MM.1S (cell line): ENCODE measurements around the gene ZNF335.

ENCODE experiments used
- DNase-seq: peaks from one replicate; pipeline ENCODE4 v3.0.0-alpha.2; 2015
- H2AFZ ChIP-seq: fragments of 300-600 bp; sonication (generic); 2 replicates; pipeline ENCODE4 v1.6.0; 2016; ENCODE audit warnings: antibody characterized with exemption, low read length
- H3F3A ChIP-seq: fragments of 300-600 bp; sonication (generic); 2 replicates; pipeline ENCODE4 v1.6.1; 2016; ENCODE audit warnings: mild to moderate bottlenecking, antibody characterized with exemption, low read length, moderate library complexity, mixed read lengths; ENCODE audit not compliant: insufficient read depth
- H3K27ac ChIP-seq: fragments of 300-600 bp; sonication (generic); 2 replicates; pipeline ENCODE4 v1.5.1; 2016; ENCODE audit warnings: mild to moderate bottlenecking, low read length
- H3K27me3 ChIP-seq: fragments of 300-600 bp; sonication (generic); replicated peaks from 2 replicates; pipeline ENCODE4 v1.6.0; 2016; ENCODE audit warnings: low read length; ENCODE audit not compliant: insufficient read depth
- H3K36me3 ChIP-seq: fragments of 300-600 bp; sonication (generic); replicated peaks from 2 replicates; pipeline ENCODE4 v1.6.1; 2016; ENCODE audit warnings: mild to moderate bottlenecking, low read length, mixed read lengths; ENCODE audit not compliant: insufficient read depth
- H3K4me1 ChIP-seq: fragments of 300-600 bp; sonication (generic); 2 replicates; pipeline ENCODE4 v1.6.1; 2016; ENCODE audit warnings: low read length, mixed read lengths
- H3K4me2 ChIP-seq: fragments of 300-600 bp; sonication (generic); 2 replicates; pipeline ENCODE4 v1.6.0; 2016; ENCODE audit warnings: low read depth, low read length
- H3K4me3 ChIP-seq: fragments of 300-600 bp; sonication (generic); 2 replicates; pipeline ENCODE4 v1.5.1; 2016; ENCODE audit warnings: low read length, mixed read lengths
- H3K79me2 ChIP-seq: fragments of 300-600 bp; sonication (generic); 2 replicates; pipeline ENCODE4 v1.6.1; 2016; ENCODE audit warnings: mixed run types, low read length, mixed read lengths
- H3K9ac ChIP-seq: fragments of 300-600 bp; sonication (generic); 2 replicates; pipeline ENCODE4 v1.6.1; 2016; ENCODE audit warnings: low read length, mixed read lengths
- H3K9me2 ChIP-seq: fragments of 300-600 bp; sonication (generic); replicated peaks from 2 replicates; pipeline ENCODE4 v1.6.1; 2016; ENCODE audit warnings: mild to moderate bottlenecking, low read length, mixed read lengths; ENCODE audit not compliant: insufficient read depth
- H3K9me3 ChIP-seq: fragments of 300-600 bp; sonication (generic); replicated peaks from 2 replicates; pipeline ENCODE4 v1.6.1; 2016; ENCODE audit warnings: mild to moderate bottlenecking, low read length, mixed read lengths; ENCODE audit not compliant: insufficient read depth
- H4K20me1 ChIP-seq: fragments of 300-600 bp; sonication (generic); 2 replicates; pipeline ENCODE4 v1.6.1; 2016; ENCODE audit warnings: mild to moderate bottlenecking, low read length, moderate library complexity, mixed read lengths; ENCODE audit not compliant: insufficient read depth
- CTCF ChIP-seq: fragments of 300-600 bp; sonication (generic); IDR thresholded peaks from 2 replicates; pipeline ENCODE4 v1.5.1; 2016; ENCODE audit warnings: antibody characterized with exemption, low read length, mixed read lengths
- EZH2 ChIP-seq: fragments of 300-600 bp; sonication (generic); optimal IDR thresholded peaks from 2 replicates; pipeline ENCODE3; 2017; ENCODE audit warnings: low read depth, mild to moderate bottlenecking, antibody characterized with exemption, low read length, mixed read lengths
- EZH2phosphoT487 ChIP-seq: fragments of 300-600 bp; sonication (generic); IDR thresholded peaks from 2 replicates; pipeline ENCODE4 v1.6.1; 2018; ENCODE audit warnings: antibody characterized with exemption, low read length

Gene ZNF335

DNA sequence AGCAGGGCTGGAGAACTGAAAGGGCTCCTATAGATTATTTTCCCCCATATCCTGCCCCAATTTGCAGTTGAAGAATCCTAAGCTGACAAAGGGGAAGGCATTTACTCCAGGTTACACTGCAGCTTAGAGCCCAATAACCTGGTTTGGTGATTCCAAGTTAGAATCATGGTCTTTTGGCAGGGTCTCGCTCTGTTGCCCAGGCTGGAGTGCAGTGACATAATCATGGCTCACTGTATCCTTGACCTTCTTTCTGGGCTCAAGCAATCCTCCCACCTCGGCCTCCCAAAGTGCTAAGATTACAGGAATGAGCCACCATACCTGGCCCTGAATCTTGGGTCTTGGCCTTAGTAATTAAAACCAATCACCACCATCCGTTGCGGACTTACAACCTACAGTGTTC, 35.7 kb upstream of the ZNF335 start:
- Histone ChIP-seq H3K36me3 (no peaks in the 10 kb centered on the region), H2AFZ (no peak overlapping the region), H3K27me3 (peaks cover 53% of the 10 kb centered on the region), H3K79me2 (no peaks in the 10 kb centered on the region), H3K27ac (no peak overlapping the region), H3K9me2 (no peaks in the 10 kb centered on the region), H3K4me2 (no peak overlapping the region), H3K4me1 (peaks cover 10% of the 10 kb centered on the region), H3K9ac (no peak overlapping the region), H3F3A (no peaks in the 10 kb centered on the region), H3K9me3 (no peaks in the 10 kb centered on the region), H4K20me1 (no peaks in the 10 kb centered on the region), H3K4me3 (no peak overlapping the region)
- no peak for TF ChIP-seq CTCF
- TF ChIP-seq EZH2phosphoT487: no peak
- TF ChIP-seq EZH2: no peak
- no peak for DNase-seq

GRCh38 chr20:46006964-46007363, 35.0 kb upstream of the ZNF335 start:
- H3K9ac ChIP-seq: no peak overlapping the region
- H3F3A ChIP-seq: no peaks in the 10 kb centered on the region

DNA sequence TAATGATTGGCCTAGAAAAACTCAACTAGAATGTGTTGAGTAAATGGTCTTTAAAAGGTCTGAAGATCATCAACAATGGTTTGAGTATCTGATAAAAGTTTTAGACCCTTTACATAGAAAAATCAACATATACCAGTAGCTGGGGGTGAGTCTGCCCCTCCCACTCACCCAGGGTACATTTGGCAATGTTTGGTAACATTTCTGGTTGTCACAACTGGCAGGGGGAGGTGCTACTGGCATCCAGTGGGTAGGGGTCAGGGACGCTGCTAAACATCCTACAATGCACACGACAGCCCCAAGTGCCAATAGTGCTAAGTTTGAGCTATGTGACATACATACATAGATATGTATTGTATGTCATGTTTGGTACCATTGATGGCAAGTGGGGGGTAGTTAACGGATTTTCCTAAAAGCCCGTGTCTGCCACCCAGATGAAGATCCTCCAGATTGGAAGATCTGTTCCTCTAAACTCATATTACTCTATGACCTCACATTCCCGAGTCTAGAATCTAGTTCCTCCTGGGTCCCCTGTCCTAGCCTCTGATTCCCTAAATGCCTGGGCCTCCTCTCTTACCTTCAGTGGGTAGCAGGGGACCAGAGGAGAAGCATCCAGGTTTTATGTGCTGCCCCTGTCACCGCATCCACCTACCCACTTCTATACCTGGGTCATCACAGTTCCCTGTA, 34.2 kb upstream of the ZNF335 start:
- H3K27me3 ChIP-seq: peaks cover 38% of the 10 kb centered on the region
- H3K4me2 ChIP-seq: no peak overlapping the region
- no peaks in the 10 kb centered on the region for H3K9me3 ChIP-seq
- no peak overlapping the region for H3K9ac ChIP-seq
- H4K20me1 ChIP-seq: no peaks in the 10 kb centered on the region
- H3K4me3 ChIP-seq: no peak overlapping the region
- H3F3A ChIP-seq: no peaks in the 10 kb centered on the region
- no peak for TF ChIP-seq CTCF
- no peak for TF ChIP-seq EZH2
- no peak for TF ChIP-seq EZH2phosphoT487
- no peaks in the 10 kb centered on the region for H3K79me2 ChIP-seq
- H2AFZ ChIP-seq: no peak overlapping the region
- H3K36me3 ChIP-seq: no peaks in the 10 kb centered on the region
- no peaks in the 10 kb centered on the region for H3K9me2 ChIP-seq
- no peak overlapping the region for H3K27ac ChIP-seq
- DNase-seq: no peak
- H3K4me1 ChIP-seq: peaks cover 10% of the 10 kb centered on the region

More at GRCh38 chr20:46006964-46007363, 35.0 kb upstream of the ZNF335 start:
- no peak for DNase-seq
- Histone ChIP-seq H3K4me3 (no peak overlapping the region), H2AFZ (no peak overlapping the region), H3K9me2 (no peaks in the 10 kb centered on the region), H3K79me2 (no peaks in the 10 kb centered on the region), H3K27ac (no peak overlapping the region), H3K27me3 (peaks cover 46% of the 10 kb centered on the region), H3K4me2 (no peak overlapping the region), H3K4me1 (peaks cover 10% of the 10 kb centered on the region), H3K36me3 (no peaks in the 10 kb centered on the region), H4K20me1 (no peaks in the 10 kb centered on the region), H3K9me3 (no peaks in the 10 kb centered on the region)
- TF ChIP-seq EZH2phosphoT487: no peak
- no peak for TF ChIP-seq EZH2
- no peak for TF ChIP-seq CTCF
